GM21390 (cell line): ENCODE measurements around the gene TARBP1.

Source experiments
- ATAC-seq: cut with Tn5 transposase; IDR thresholded peaks from one replicate; pipeline ENCODE4 v1.9.1; 2021; ENCODE audit not compliant: unreplicated experiment

The TARBP1 gene

DNA sequence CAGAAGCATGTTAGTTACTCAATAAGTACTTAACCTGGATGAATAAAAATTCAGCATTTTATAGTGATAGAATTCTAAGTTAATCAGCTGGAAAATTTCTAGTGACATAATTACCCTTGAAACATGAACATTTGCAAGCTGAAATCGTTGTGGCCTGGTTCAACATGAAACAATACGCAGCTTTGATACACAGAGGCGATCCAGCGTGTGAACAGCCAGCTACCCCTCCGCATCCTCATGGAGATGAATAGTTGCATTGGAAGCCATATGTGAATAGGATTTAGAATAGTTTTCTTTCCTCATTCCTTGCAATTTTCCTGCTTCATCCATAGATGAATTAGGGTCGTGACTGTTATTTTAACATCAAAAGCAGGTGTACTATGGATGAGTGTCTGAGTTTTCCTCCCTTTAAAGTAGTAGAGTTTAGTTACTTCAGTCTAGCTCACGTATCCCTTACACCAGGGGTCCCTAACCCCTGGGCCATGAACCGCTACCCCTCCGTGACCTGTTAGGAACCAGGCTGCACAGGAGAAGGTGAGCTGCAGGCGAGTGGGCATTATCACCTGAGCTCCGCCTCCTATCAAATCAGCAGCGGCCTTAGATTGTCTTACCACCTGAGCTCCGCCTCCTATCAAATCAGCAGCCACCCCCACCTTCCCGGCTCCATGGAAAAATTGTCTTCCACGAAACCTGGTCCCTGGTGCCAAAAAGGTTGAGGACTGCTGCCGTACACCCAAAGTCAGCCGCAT is 6.2 kb upstream of the TARBP1 start:
- ATAC-seq: no peak

DNA sequence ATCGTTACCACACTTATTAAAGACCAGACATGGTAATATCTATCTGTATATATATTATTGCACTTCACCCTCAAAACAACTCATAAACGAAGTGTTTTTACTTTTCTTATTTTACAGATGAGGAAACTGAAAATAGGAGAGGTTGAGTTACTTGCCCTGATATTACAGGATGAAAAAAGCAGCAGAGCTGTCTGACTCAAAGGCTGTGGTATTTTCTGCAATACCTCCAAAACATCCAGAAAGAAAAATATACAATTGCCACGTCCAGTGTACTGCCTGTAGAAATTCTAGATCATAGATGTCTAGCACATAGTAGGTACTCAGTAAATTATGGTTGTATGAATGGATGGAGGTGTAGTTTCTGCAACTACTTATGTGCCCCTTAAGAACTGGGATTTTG is 5.2 kb upstream of the TARBP1 start:
- no peak for ATAC-seq

DNA sequence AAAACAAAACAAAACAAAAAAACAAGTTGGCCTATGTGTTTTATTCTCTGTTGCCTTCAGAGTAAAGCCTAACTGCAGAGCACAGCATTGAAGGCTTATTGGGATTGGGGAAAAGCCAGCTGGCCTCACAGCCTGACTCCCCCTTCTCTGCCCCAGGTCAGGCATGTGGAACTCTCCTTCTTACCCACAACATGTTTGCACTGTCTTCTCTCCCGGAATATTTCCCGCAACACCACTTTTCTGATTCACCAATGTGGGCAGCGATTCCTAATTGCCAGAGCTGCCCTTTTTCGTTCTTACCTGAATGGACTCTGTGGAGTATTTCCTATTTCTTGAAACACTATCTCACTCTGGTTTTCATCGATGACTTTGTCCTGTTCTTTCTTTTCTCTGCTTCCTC is 2.8 kb upstream of the TARBP1 start:
- no peak for ATAC-seq

DNA sequence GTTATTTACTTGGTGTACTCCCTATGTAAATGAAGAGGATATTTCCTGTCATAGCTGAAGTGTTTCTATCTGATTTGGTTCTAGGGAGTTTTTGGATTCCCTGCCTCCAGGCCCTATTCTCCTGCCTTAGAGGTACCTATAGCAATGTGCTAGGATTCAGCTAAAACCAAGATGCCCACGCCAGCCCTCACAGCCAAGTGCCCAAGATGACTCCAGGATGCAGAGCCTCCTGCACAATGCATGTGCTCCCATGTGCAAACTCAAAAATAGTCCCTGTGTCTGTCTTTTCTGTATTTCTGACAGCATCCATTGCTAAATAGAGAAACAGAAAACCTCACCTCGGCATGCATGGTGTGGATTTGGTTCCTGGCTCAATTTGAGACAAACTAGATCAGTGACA is 887 bp upstream of the TARBP1 start:
- ATAC-seq: no peak

DNA sequence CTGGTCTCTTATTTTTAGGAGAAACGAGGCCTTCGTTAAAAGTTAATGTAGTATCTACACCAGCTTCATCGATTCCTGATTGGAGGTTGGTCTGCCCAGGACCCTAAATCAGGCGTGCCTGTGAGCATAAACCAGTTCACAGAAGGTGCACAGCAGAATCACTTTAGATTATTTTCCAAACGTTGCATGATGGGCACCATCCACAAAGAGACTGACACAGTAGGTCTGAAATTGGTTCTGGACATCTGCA is 256 bp upstream of the TARBP1 start:
- no peak for ATAC-seq

DNA sequence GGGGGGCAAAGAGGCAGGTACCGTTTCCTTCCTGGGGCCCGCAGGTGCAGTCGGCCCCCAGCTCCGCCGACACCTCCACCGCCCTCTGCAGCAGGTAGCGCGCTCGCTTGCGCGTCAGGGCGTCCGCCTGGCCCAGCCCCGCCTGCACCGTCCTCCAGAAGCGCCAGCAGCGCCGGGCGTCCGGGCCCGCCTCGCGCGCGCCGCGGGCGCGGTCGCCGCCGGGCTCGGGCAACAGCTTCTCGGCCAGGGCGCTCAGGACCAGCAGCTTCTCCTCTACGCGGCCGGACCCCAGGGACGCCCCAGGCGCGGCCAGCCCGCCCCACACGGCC is 863 bp downstream of the TARBP1 start:
- ATAC-seq: peak; percentile 63

DNA sequence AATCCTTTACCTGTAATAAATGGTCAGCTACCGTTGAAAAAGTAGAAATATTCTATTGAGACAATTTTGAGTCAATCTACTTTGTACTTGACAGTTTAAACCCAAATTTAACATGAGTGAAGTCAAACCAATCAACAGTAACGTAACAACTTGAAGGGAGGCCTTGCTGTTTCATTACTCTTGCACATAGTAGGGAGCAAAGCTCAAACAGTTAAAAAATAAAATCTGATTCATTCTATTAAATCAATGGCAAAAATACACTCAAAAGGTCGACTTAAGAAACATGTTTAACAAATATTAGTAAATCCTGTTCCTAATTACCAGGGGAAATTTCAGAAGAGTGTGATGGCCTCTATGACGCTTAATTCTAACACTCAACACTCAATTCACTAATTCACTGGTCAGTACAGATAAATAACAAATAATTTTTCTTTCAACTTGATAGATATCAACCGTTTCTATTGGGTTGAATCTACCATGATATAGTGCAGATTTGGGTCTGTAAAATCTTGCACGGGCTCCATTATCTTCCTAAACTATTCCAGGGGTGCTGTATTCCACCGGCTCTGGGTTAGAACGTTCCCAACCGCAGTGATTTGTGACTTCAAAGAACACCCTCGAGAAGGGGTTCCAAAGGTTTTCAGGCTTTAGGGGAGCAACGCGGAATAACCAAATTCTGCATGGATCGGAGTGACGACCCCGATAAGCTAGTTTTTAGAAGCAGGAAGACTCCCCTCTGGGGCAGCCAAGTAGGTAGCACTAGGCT is 1.4 kb downstream of the TARBP1 start:
- ATAC-seq: no peak

DNA sequence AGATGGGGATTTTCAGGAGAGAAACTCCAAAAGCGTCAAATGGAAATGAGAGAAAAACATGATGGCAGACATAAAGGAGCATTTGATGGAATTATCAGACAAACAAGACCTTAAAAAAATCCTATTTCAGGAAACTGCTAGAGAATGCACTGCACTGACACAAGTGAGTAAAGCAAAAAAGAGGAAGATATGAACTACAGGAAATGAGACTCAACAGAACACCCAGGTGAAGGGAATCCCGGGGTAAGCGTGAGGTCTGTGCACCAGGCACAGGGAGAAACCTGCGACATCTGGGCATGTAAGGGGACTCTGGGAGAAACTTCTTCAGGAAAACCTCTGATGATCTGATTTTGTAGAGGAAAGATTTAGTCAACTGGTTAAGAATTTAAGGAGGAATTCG is 2.8 kb downstream of the TARBP1 start:
- no peak for ATAC-seq

DNA sequence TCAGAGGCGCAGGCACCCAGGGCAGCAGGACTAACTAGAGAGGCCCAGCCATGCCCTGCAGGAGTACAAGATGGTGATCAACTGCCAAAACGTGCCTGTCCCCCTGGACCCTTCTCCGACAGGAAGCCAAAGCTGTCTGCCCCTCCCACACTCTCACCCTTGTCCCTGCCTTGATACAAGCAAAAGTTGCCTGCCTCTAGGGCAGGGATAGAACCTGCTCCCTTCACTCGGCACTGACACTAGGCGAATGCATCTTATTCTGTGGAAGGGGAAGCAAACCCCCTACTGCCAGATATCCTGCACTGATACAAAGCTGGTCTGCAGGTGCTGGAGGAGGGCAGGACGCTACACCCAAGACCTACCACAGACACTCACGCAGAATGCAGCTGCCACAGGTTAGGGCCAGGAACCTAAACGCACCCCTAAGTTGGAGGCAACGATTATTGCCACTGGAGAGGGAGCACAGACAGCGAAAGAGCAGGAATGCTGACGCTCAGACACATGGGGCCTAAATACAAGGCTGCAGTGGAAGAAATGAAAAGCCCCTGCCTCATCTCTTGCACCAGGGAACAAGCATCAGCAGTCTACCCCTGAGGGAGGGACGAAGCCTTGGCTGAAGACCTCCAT is 3.7 kb downstream of the TARBP1 start:
- ATAC-seq: no peak

DNA sequence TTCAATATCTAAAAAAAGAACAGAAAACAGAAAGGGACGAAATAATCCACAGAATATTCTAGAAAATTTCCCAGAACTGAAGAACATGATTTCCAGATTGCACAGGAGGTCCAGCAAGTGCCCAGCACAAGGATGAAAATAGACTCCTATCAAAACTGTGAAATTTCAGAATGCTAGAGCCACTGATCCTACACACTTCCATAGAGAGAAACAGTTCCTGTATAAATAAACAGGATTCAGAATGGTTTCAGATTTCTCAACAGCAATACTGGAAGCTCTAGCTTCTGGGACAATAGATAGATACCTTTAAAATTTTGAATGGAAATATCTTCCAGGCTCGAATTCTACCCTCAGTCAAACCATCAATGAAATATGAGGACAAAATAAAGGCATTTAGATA is 4.6 kb downstream of the TARBP1 start:
- no peak for ATAC-seq

DNA sequence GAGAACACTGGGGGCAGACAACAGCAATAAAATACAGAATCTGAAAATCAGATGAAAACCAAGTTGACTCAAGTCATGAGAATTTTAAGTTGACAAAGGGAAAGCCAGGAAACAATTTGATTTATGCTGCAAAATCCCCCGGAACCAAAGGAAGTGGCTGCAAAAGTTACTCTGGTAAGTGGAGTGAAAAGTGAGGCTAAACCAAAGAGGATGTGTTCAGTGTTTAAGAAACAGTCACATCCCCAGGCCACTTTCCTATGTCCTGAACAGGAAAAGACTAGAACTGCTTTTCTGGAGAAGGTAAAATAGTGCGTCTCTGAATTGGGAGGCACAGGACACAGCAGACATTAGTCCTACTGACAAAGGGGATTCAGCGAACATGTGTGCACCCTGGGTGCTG is 5.9 kb downstream of the TARBP1 start:
- ATAC-seq: no peak

DNA sequence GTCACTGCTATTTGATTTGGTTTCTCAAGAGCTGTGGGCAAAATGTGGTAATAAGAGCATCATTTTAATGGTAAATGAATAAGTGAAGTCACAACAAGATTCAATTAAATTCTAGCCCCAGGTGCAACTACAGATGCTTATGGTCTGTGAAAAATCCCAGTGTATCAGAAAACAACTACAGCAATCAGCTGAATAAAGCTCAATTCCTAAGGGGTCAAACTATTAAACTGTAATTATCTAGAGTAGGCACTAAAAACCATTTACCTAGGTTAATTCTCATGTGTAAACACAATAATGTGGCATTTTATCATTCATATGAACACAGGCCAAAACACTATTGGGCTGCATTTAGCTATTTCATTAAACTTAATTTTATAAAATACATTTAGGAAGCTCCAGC is 9.6 kb downstream of the TARBP1 start:
- ATAC-seq: no peak

DNA sequence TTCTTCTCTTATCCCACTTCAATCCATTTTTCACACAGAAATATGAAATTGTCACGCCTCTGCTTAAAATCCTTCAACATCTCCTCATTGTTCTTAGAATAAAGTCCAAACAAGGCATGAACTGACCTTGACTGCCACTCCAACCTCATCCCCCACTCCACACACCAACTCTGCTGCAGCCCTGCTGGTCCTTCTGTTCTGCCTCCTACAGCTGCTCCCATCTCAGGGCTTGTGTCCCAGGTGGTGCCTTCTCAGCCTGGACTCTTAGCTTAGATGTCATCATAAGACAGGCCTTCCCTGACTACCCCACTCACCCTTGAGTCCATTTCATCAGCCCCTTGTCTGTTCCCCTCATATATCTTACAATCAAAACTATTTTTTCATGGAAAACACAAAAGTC is 10.4 kb downstream of the TARBP1 start:
- no peak for ATAC-seq

DNA sequence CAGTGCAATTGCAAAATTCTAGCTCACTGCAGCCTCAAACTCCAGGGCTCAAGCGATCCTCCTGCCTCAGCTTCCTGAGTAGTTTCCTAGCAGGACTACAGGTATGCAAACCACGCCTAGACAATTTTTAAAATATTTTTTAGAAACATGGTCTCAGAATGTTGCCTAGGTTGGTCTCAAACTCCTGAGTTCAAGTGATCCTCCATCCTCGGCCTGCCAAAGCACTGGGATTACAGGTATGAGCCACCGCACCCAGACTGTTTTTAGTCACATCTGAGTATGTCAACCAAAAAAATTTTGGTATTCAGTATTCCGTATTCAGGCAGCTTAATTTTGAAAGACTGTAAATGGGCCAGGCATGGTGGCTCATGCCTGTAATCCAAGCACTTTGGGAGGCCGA is 11.2 kb downstream of the TARBP1 start:
- ATAC-seq: no peak

DNA sequence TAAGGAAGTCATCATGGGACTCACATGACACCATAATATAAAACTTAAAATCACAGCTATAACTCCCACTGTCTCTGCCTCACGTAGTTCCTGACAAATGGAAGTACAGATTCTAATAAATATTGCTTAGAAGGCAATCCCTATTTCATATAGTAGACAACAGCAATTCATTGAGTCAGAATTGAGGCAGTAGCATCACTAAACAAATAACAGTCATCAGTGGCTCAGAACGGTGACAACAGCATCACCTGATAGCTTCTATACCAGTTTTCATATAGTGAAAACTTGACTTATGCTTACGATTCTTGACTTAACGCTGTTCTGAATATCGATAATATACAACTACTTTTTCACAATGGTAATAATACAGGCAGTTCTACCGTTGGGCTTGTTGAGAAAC is 12.0 kb downstream of the TARBP1 start:
- ATAC-seq: no peak

DNA sequence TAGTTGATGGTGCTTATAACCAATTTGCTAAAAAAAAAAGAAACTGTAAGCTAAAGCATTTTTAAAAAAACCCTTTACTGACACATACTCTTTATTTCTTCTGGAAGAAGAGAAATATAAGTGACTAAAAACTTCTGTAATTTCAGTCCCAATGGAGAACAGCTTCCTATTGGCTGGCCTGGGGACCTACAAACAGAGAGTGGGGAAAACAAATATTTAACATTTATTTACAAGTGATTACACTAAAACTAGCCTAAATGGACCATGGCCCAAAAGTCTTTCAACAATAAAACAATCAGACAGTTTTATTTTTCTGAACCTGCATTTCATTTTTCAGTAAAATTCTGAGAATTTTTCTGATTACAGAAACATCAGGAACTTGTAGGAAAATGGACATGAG is 15.2 kb downstream of the TARBP1 start:
- no peak for ATAC-seq

DNA sequence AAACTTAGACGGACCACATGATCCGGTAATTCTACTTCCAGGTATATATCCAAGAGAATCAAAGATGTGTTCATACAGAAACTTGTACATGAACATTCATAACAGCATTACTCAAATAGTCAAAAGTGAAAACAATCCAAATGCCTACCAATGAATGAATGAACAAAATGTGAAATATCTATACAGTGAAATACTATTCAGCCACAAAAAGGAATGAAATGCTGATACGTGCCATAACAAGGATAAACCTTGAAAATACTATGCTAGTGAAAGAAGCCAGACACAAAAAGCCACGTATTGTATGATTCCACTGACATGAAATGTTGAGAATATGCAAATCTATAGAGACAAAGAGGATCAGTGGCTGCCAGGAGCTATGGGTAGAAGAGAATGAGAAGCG is 18.3 kb downstream of the TARBP1 start:
- ATAC-seq: no peak

DNA sequence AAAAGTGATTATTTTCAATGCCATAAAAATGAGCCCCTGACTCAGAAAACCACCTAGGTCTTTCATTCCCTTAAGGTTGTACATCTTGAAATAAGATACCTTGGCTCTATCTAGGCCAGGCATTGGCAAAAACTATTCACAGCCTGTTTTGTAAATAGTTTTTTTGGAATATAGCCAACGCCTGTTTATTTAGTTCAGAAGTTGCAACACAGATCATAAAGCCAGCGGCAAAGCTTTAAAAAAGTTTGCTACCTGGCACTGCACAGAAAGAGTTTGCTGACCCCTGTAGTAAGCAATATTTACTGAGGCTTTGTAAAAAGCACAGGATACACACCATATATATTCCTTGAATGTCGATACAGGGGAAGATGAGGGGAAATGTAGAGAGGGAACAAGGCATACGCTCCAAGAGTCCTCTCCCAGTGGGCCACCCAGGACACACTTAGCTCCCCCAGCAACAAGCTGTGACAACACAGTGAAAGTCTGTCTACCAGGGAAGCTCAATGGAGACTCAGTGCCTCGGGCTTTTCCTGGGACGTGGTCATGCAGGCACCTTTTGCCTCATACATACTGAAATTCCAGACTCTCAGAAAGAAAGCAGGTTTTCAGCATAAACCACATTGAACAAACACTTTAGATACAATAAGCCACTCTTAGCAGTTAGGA is 20.5 kb downstream of the TARBP1 start:
- ATAC-seq: no peak

DNA sequence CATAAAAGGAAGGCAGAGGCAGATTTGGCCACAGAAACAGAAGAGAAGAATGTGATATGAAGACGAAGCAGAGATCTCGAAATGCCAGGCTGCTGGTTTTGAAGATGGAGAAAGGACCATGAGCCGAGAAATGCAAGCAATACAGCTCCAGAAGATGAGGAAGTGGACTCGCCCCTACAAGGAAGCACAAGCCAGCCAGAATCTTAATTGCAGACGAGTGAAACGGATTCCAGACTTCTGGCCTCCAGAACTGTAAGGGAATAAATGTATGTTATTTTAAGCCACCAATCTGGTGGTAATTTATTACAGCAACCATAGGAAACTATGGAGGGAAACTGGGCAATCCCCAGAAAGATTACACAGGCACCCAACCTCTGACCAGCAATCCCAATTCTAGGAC is 24.1 kb downstream of the TARBP1 start:
- ATAC-seq: no peak

DNA sequence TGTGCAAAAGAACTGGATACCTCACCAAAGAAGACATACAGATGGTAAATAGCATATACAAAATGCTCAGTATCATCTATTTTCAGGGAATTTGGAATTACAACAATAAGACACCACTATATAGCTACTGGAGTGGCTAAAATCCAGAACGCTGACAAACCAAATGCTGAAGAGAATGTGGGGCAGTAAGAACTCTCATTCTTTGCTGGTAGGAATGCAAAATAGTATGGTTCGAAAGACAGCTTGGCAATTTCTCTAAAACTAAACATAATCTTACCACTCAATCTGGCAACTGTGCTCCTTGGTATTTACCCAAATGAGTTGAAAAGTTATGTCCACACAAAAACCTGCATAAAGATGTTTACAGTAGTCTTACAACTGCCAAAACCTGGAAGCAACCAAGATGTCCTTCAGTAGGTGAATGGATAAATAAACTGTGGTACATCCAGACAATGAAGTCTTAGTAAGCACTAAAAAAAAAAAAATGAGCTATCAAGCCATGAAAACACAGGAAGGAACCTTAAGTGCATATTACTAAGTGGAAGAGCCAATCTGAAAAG is 26.5 kb downstream of the TARBP1 start:
- ATAC-seq: no peak

DNA sequence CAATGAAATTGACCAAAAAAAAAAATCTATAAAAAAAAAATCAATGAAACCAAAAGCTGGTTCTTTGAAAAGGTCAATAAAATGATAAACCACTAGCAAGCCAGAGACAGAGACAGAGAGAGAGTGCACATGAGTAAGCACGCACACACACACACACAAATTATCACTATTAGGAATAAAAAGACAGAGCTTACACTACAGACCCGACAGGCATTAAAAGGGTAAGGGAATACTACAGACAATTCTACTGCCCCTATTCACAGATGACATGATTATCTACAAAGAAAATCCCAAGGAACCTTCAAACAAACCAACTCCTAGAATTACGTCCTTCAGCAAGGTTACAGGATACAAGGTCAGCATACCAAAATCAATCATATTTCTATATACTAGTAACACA is 38.6 kb downstream of the TARBP1 start:
- ATAC-seq: no peak

DNA sequence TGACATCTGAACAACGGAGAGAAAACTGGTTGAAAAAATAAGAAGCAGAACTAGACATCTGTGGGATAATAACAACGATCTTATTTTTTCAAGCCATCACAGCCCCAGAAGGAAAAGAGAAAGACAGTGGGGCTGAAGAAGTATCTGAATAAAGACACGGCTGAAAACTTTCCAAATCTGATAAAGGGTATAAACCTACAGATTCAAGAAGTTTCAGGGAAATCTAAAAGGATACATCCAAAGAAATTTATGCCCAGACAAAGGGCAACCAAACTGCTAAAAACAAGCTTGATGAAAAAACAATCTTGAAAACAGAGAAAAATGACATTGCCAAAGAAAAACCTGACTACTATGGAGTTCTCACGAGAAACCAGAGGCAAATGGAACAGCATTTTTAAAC is 40.4 kb downstream of the TARBP1 start:
- ATAC-seq: no peak
